Activated T-cell treated with anti-CD3 and anti-CD28 coated beads for 1 hour (primary cell): Measurements from ENCODE around the gene CNGA3.

ENCODE experiments used
- DNase-seq: peaks from one replicate; pipeline ENCODE4 v3.0.0-alpha.2; 2020; ENCODE audit warnings: low read depth

Gene CNGA3

GRCh38 chr2:98329549-98329948 is 16.7 kb upstream of the CNGA3 start:
- DNase-seq, result no peak

GRCh38 chr2:98332989-98333388 is 13.3 kb upstream of the CNGA3 start:
- no peak for DNase-seq

GRCh38 chr2:98333922-98334321 is 12.3 kb upstream of the CNGA3 start:
- DNase-seq, result no peak

- DNase-seq, result no peak
These were observed 11.7 kb upstream of the CNGA3 start for GRCh38 chr2:98334439-98335078.

- DNase-seq, result no peak
These were observed 11.0 kb upstream of the CNGA3 start for GRCh38 chr2:98335271-98335670.

GRCh38 chr2:98341241-98341640 is 5.0 kb upstream of the CNGA3 start:
- no peak for DNase-seq

- DNase-seq, result no peak
These were observed 3.0 kb upstream of the CNGA3 start for GRCh38 chr2:98343285-98343684.

- DNase-seq, result no peak
These were observed 1.2 kb downstream of the CNGA3 start for GRCh38 chr2:98347298-98348065.

- DNase-seq, result no peak
These were observed 1.9 kb downstream of the CNGA3 start for GRCh38 chr2:98348066-98348561.

GRCh38 chr2:98350411-98350810 is 4.2 kb downstream of the CNGA3 start:
- no peak for DNase-seq

- no peak for DNase-seq
These were observed 9.6 kb downstream of the CNGA3 start for GRCh38 chr2:98355881-98356280.

- no peak for DNase-seq
These were observed 10.5 kb downstream of the CNGA3 start for GRCh38 chr2:98356729-98357128.

GRCh38 chr2:98357849-98358248 is 11.6 kb downstream of the CNGA3 start:
- no peak for DNase-seq

- DNase-seq, result no peak
These were observed 13.7 kb downstream of the CNGA3 start for GRCh38 chr2:98359986-98360385.

- no peak for DNase-seq
These were observed 21.5 kb downstream of the CNGA3 start for GRCh38 chr2:98367721-98368120.

GRCh38 chr2:98369710-98370239 is 23.5 kb downstream of the CNGA3 start:
- no peak for DNase-seq

- no peak for DNase-seq
These were observed 25.9 kb downstream of the CNGA3 start for GRCh38 chr2:98372121-98372520.

- no peak for DNase-seq
These were observed 26.3 kb downstream of the CNGA3 start for GRCh38 chr2:98372579-98372978.

GRCh38 chr2:98374286-98374685 is 28.0 kb downstream of the CNGA3 start:
- DNase-seq, result no peak

- no peak for DNase-seq
These were observed 28.8 kb downstream of the CNGA3 start for GRCh38 chr2:98374958-98375570.

- no peak for DNase-seq
These were observed 30.1 kb downstream of the CNGA3 start for GRCh38 chr2:98376301-98376910.

- DNase-seq, result no peak
These were observed 30.7 kb downstream of the CNGA3 start for GRCh38 chr2:98376996-98377395.
